OCI-LY1 (cell line): ENCODE measurements around the gene DOCK4.

ENCODE experiments used
- H2AFZ ChIP-seq: fragments of 200-600 bp; sonication (generic), shearing (Covaris generic); 2 replicates; pipeline ENCODE4 v1.6.0; 2014; ENCODE audit warnings: antibody characterized with exemption, mild to moderate bottlenecking, low read length
- H3F3A ChIP-seq: fragments of 200-600 bp; sonication (generic), shearing (Covaris generic); 2 replicates; pipeline ENCODE4 v1.6.0; 2014; ENCODE audit warnings: mild to moderate bottlenecking, antibody characterized with exemption, low read length, moderate library complexity; ENCODE audit not compliant: insufficient read depth
- H3K27ac ChIP-seq: fragments of 200-600 bp; sonication (generic); 2 replicates; pipeline ENCODE4 v1.5.1; 2014; ENCODE audit warnings: low read length, mixed run types, mild to moderate bottlenecking, low read depth; ENCODE audit not compliant: poor library complexity, severe bottlenecking
- H3K27me3 ChIP-seq: fragments of 200-600 bp; sonication (generic); 2 replicates; pipeline ENCODE4 v1.6.0; 2014; ENCODE audit warnings: antibody characterized with exemption, mild to moderate bottlenecking, low read length, moderate library complexity; ENCODE audit not compliant: insufficient read depth
- H3K36me3 ChIP-seq: fragments of 200-600 bp; sonication (generic); 2 replicates; pipeline ENCODE4 v1.6.1; 2014; ENCODE audit warnings: mild to moderate bottlenecking, antibody characterized with exemption, low read length, moderate library complexity, mixed read lengths; ENCODE audit not compliant: insufficient read depth
- H3K4me1 ChIP-seq: fragments of 200-600 bp; sonication (generic); 2 replicates; pipeline ENCODE4 v1.5.1; 2014; ENCODE audit warnings: mild to moderate bottlenecking, low read length, moderate library complexity; ENCODE audit not compliant: insufficient read depth, severe bottlenecking
- H3K4me2 ChIP-seq: fragments of 200-600 bp; sonication (generic), shearing (Covaris generic); 2 replicates; pipeline ENCODE4 v1.6.1; 2014; ENCODE audit warnings: low read length
- H3K4me3 ChIP-seq: fragments of 200-600 bp; sonication (generic); 2 replicates; pipeline ENCODE4 v1.5.1; 2014; ENCODE audit warnings: low read length, low read depth, mild to moderate bottlenecking, mixed read lengths; ENCODE audit not compliant: poor library complexity, severe bottlenecking
- H3K79me2 ChIP-seq: fragments of 200-600 bp; shearing (Covaris generic); 2 replicates; pipeline ENCODE4 v1.6.1; 2016; ENCODE audit warnings: mixed run types, low read length, mixed read lengths; ENCODE audit not compliant: insufficient read depth
- H3K9ac ChIP-seq: fragments of 200-600 bp; sonication (generic), shearing (Covaris generic); 2 replicates; pipeline ENCODE4 v1.6.1; 2014; ENCODE audit warnings: mild to moderate bottlenecking, low read length, mixed read lengths
- H3K9me2 ChIP-seq: fragments of 200-600 bp; sonication (generic), shearing (Covaris generic); 2 replicates; pipeline ENCODE4 v1.6.1; 2014; ENCODE audit warnings: low read depth, mild to moderate bottlenecking, low read length, mixed read lengths
- H3K9me3 ChIP-seq: fragments of 200-600 bp; shearing (Covaris generic); 2 replicates; pipeline ENCODE4 v1.6.1; 2014; ENCODE audit warnings: low read length, mixed read lengths
- H4K20me1 ChIP-seq: fragments of 200-600 bp; sonication (generic), shearing (Covaris generic); 2 replicates; pipeline ENCODE4 v1.6.0; 2016; ENCODE audit warnings: mild to moderate bottlenecking, low read length; ENCODE audit not compliant: insufficient read depth
- CTCF ChIP-seq: fragments of 200-600 bp; sonication (generic), shearing (Covaris generic); IDR thresholded peaks from 2 replicates; pipeline ENCODE4 v1.5.1; 2017; ENCODE audit warnings: mild to moderate bottlenecking, antibody characterized with exemption, low read length, moderate library complexity, mixed read lengths
- EZH2 ChIP-seq: fragments of 200-600 bp; sonication (generic), shearing (Covaris generic); IDR thresholded peaks from 2 replicates; pipeline ENCODE4 v1.8.0; 2017; ENCODE audit warnings: borderline replicate concordance, mixed run types, mild to moderate bottlenecking, antibody characterized with exemption, low read length, moderate library complexity, mixed read lengths

Gene DOCK4

GRCh38 chr7:111992601-111993000 lies 213.6 kb downstream of the DOCK4 start:
- no peak overlapping the region for H3K27ac ChIP-seq
- H3K9me3 ChIP-seq, result no peaks in the 10 kb centered on the region
- TF ChIP-seq EZH2 (no peak), CTCF (no peak)
- H3K4me2 ChIP-seq, result no peak overlapping the region
- H3K36me3 ChIP-seq, result no peaks in the 10 kb centered on the region
- H3K9me2 ChIP-seq, result no peaks in the 10 kb centered on the region
- no peaks in the 10 kb centered on the region for H3F3A ChIP-seq
- H2AFZ ChIP-seq, result no peak overlapping the region
- no peaks in the 10 kb centered on the region for H4K20me1 ChIP-seq
- no peak overlapping the region for H3K4me3 ChIP-seq
- no peaks in the 10 kb centered on the region for H3K4me1 ChIP-seq
- H3K79me2 ChIP-seq, result no peaks in the 10 kb centered on the region
- no peak overlapping the region for H3K9ac ChIP-seq
- H3K27me3 ChIP-seq, result no peaks in the 10 kb centered on the region

- Histone ChIP-seq H3K4me1 (no peaks in the 10 kb centered on the region), H3K9me2 (no peaks in the 10 kb centered on the region), H3K4me2 (no peak overlapping the region), H3K27ac (no peak overlapping the region), H4K20me1 (no peaks in the 10 kb centered on the region), H3K27me3 (no peaks in the 10 kb centered on the region), H3K9me3 (no peaks in the 10 kb centered on the region), H3F3A (no peaks in the 10 kb centered on the region), H3K36me3 (no peaks in the 10 kb centered on the region), H3K9ac (no peak overlapping the region), H3K79me2 (no peaks in the 10 kb centered on the region), H3K4me3 (no peak overlapping the region), H2AFZ (no peak overlapping the region)
- no peak for TF ChIP-seq EZH2
- TF ChIP-seq CTCF, result no peak
These were observed 215.6 kb downstream of the DOCK4 start for GRCh38 chr7:111990643-111991042.

DNA sequence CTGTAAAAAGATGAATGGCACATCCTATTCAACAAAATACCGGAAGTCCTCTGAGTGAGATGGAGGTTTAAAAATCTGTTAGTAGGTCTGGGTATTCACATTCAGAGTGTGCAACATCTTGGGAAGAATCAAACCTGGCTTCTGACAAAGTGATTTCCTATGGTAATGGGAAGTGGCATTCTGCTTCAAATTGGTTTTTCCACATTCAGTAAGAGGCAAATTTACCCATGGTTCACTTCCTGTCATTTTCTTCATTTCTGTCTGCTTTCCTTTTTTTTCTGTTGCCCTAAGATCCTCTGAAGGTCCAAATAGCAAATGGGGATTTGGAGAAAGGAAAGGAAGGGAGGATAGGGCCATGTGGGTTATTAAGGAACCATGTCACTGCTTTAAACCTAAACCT lies 218.3 kb downstream of the DOCK4 start:
- no peak overlapping the region for H3K4me2 ChIP-seq

More for the DNA sequence above, 218.3 kb downstream of the DOCK4 start:
- Histone ChIP-seq H3K27me3 (no peaks in the 10 kb centered on the region), H3K9me2 (no peaks in the 10 kb centered on the region), H3F3A (no peaks in the 10 kb centered on the region), H3K9ac (no peak overlapping the region), H3K79me2 (no peaks in the 10 kb centered on the region), H3K9me3 (no peaks in the 10 kb centered on the region), H3K4me3 (no peak overlapping the region), H3K36me3 (no peaks in the 10 kb centered on the region), H4K20me1 (no peaks in the 10 kb centered on the region), H3K4me1 (no peaks in the 10 kb centered on the region), H2AFZ (no peak overlapping the region), H3K27ac (no peak overlapping the region)
- TF ChIP-seq EZH2 (no peak), CTCF (no peak)
